ENCODE data around the gene RGL2. TPM values are rescaled to one million over a fixed set of nuclear protein-coding genes. Genes with fewer than 3 reads are reported as not detected.

The RGL2 gene
- total RNA-seq, 1 experiment from 2014 or later = 48.8 TPM

- H3K27me3 ChIP-seq (replicated peaks; ENCODE audit: insufficient read depth, low read depth, low read length, poor library complexity) = no peaks in the 10 kb centered on the region
- TF ChIP-seq EZH2 (IDR thresholded peaks at IDR 0.05; ENCODE audit: borderline replicate concordance, low read depth, low read length, poor library complexity, severe bottlenecking) = no peak
- no peak for TF ChIP-seq CTCF (conservative IDR thresholded peaks at IDR 0.05; ENCODE audit: low read depth, low read length)
- no peak for DNase-seq (ENCODE audit: low spot score)
- H3K27ac ChIP-seq (ENCODE audit: low read depth, low read length, poor library complexity, severe bottlenecking) = peak overlapping the region; percentile 83
- H3K4me3 ChIP-seq (ENCODE audit: low read depth, low read length, poor library complexity, severe bottlenecking) = peak overlapping the region; percentile 78
- no peaks in the 10 kb centered on the region for H3K9me3 ChIP-seq (ENCODE audit: low read depth, low read length, poor library complexity, severe bottlenecking)
- H3K36me3 ChIP-seq (ENCODE audit: insufficient read depth, low read length, poor library complexity, severe bottlenecking) = peaks cover 26% of the 10 kb centered on the region
- H3K4me1 ChIP-seq (ENCODE audit: insufficient read depth, low read length, poor library complexity, severe bottlenecking) = peaks cover 24% of the 10 kb centered on the region
- CTCF ChIA-PET = no interaction called here
- POLR2A ChIA-PET (ENCODE audit: low non-redundant PET) = no interaction called here
- no TSS peak for BruUV-seq (replicated peaks)
- intact Hi-C loops (cut with micrococcal nuclease; ENCODE audit: unreplicated experiment) = no loop called here
Measured at GRCh38 chr6:33324125-33324524, 25.4 kb upstream of the RGL2 start.

GRCh38 chr6:33323623-33323948 lies 24.8 kb upstream of the RGL2 start:
- no peak for TF ChIP-seq EZH2 (IDR thresholded peaks at IDR 0.05; ENCODE audit: borderline replicate concordance, low read depth, low read length, poor library complexity, severe bottlenecking)
- no peak for TF ChIP-seq CTCF (conservative IDR thresholded peaks at IDR 0.05; ENCODE audit: low read depth, low read length)
- Histone ChIP-seq H3K27ac (ENCODE audit: low read depth, low read length, poor library complexity, severe bottlenecking) (peak overlapping the region; percentile 83), H3K36me3 (ENCODE audit: insufficient read depth, low read length, poor library complexity, severe bottlenecking) (peaks cover 31% of the 10 kb centered on the region), H3K4me1 (ENCODE audit: insufficient read depth, low read length, poor library complexity, severe bottlenecking) (peaks cover 28% of the 10 kb centered on the region), H3K4me3 (ENCODE audit: low read depth, low read length, poor library complexity, severe bottlenecking) (peak overlapping the region; percentile 78), H3K9me3 (ENCODE audit: low read depth, low read length, poor library complexity, severe bottlenecking) (no peaks in the 10 kb centered on the region), H3K27me3 (replicated peaks; ENCODE audit: insufficient read depth, low read depth, low read length, poor library complexity) (no peaks in the 10 kb centered on the region)
- CTCF ChIA-PET = no interaction called here
- intact Hi-C loops (cut with micrococcal nuclease; ENCODE audit: unreplicated experiment) = no loop called here
- POLR2A ChIA-PET (ENCODE audit: low non-redundant PET) = no interaction called here
- no peak for DNase-seq (ENCODE audit: low spot score)
- BruUV-seq (replicated peaks) = no TSS peak

GRCh38 chr6:33321227-33321626 lies 22.5 kb upstream of the RGL2 start:
- CTCF ChIA-PET = no interaction called here
- peak overlapping the region; percentile 83 for H3K27ac ChIP-seq (ENCODE audit: low read depth, low read length, poor library complexity, severe bottlenecking)
- H3K4me3 ChIP-seq (ENCODE audit: low read depth, low read length, poor library complexity, severe bottlenecking) = peak overlapping the region; percentile 78
- peaks cover 35% of the 10 kb centered on the region for H3K36me3 ChIP-seq (ENCODE audit: insufficient read depth, low read length, poor library complexity, severe bottlenecking)
- POLR2A ChIA-PET (ENCODE audit: low non-redundant PET) = no interaction called here
- H3K27me3 ChIP-seq (replicated peaks; ENCODE audit: insufficient read depth, low read depth, low read length, poor library complexity) = no peaks in the 10 kb centered on the region
- no peak for DNase-seq (ENCODE audit: low spot score)
- peaks cover 34% of the 10 kb centered on the region for H3K4me1 ChIP-seq (ENCODE audit: insufficient read depth, low read length, poor library complexity, severe bottlenecking)
- BruUV-seq (replicated peaks) = no TSS peak
- no peak for TF ChIP-seq EZH2 (IDR thresholded peaks at IDR 0.05; ENCODE audit: borderline replicate concordance, low read depth, low read length, poor library complexity, severe bottlenecking)
- no peak for TF ChIP-seq CTCF (conservative IDR thresholded peaks at IDR 0.05; ENCODE audit: low read depth, low read length)
- no peaks in the 10 kb centered on the region for H3K9me3 ChIP-seq (ENCODE audit: low read depth, low read length, poor library complexity, severe bottlenecking)
- intact Hi-C loops (cut with micrococcal nuclease; ENCODE audit: unreplicated experiment) = no loop called here
